Measurements from ENCODE around the gene RDH14. TPM values are rescaled to one million over a fixed set of nuclear protein-coding genes. Genes with fewer than 3 reads are reported as not detected.
A peak's percentile ranks its signal among the peaks of the same experiment; 100 is the strongest.

The RDH14 gene
- 10 to 100 TPM; 32.9 to 46.7 TPM for total RNA-seq
- polyA plus RNA-seq (ENCODE audit: insufficient read length in 2 of 2), result 10 to 100 TPM; 30.8 to 31.8 TPM
- long read RNA-seq, donor 1, transcript RDH14-201 (2 exons, 1,587 nt), result major isoform, 13 of 26 reads
- long read RNA-seq, donor 1, partial matches to known transcripts, result 12 of 26 reads
- long read RNA-seq, donor 1, other reads (novel, unspliced or antisense), result 0 of 26 reads
- long read RNA-seq, donor 2, transcript RDH14-201 (2 exons, 1,587 nt), result major isoform, 12 of 12 reads
- long read RNA-seq, donor 2, partial matches to known transcripts, result 0 of 12 reads
- long read RNA-seq, donor 2, other reads (novel, unspliced or antisense), result 0 of 12 reads
- long read RNA-seq, donor 3, transcript RDH14-201 (2 exons, 1,587 nt), result major isoform, 14 of 14 reads
- long read RNA-seq, donor 3, partial matches to known transcripts, result 0 of 14 reads
- long read RNA-seq, donor 3, other reads (novel, unspliced or antisense), result 0 of 14 reads
- long read RNA-seq, donor 4, transcript RDH14-201 (2 exons, 1,587 nt), result major isoform, 32 of 37 reads
- long read RNA-seq, donor 4, transcript RDH14-202 (2 exons, 737 nt), result minor isoform, 5 of 37 reads
- long read RNA-seq, donor 4, partial matches to known transcripts, result 0 of 37 reads
- long read RNA-seq, donor 4, other reads (novel, unspliced or antisense), result 0 of 37 reads

- under 1% methylated on average over 80 of the region's 81 CpGs for WGBS (ENCODE audit: insufficient coverage)
- H3K36me3 ChIP-seq (ENCODE audit: control insufficient read depth, insufficient read depth, low read length), result no peaks in the 10 kb centered on the region
- peak within 1 kb of the TSS; percentile 83 for H3K27ac ChIP-seq (ENCODE audit: low read depth, low read length)
- peak within 1 kb of the TSS; percentile 68 for H3K4me3 ChIP-seq (ENCODE audit: low read depth, low read length)
- H3K9me3 ChIP-seq (ENCODE audit: control insufficient read depth, insufficient read depth, low read length), result no peaks in the 10 kb centered on the region
- no peaks in the 10 kb centered on the region for H3K27me3 ChIP-seq (ENCODE audit: control insufficient read depth, insufficient read depth, low read length)
- peak; percentile 89 to 99 (median 94) for DNase-seq (ENCODE audit: low read depth in 4 of 6, low spot score in 6 of 6)
- peaks cover 3% of the 10 kb centered on the region for H3K4me1 ChIP-seq (ENCODE audit: control insufficient read depth, insufficient read depth, low read length)
These were observed at the start of gene RDH14 for GRCh38 chr2:18560031-18560796. Gene RDH14, minus strand, starts transcription at chr2:18560653. Its CDS starts 81 bp downstream, at chr2:18560572.

GRCh38 chr2:18610090-18610489 lies 49.6 kb upstream of the RDH14 start:
- H3K9me3 ChIP-seq (ENCODE audit: control insufficient read depth, insufficient read depth, low read length), result no peaks in the 10 kb centered on the region
- no peaks in the 10 kb centered on the region for H3K4me1 ChIP-seq (ENCODE audit: control insufficient read depth, insufficient read depth, low read length)
- no peak overlapping the region for H3K4me3 ChIP-seq (ENCODE audit: low read depth, low read length)
- H3K36me3 ChIP-seq (ENCODE audit: control insufficient read depth, insufficient read depth, low read length), result no peaks in the 10 kb centered on the region
- no peaks in the 10 kb centered on the region for H3K27me3 ChIP-seq (ENCODE audit: control insufficient read depth, insufficient read depth, low read length)
- no peak for DNase-seq (ENCODE audit: low read depth in 4 of 6, low spot score in 6 of 6)
- WGBS (ENCODE audit: insufficient coverage), result 100% methylated on average over 1 of the region's 1 CpG
- H3K27ac ChIP-seq (ENCODE audit: low read depth, low read length), result no peak overlapping the region

GRCh38 chr2:18605115-18605514 lies 44.7 kb upstream of the RDH14 start:
- H3K27me3 ChIP-seq (ENCODE audit: control insufficient read depth, insufficient read depth, low read length), result no peaks in the 10 kb centered on the region
- DNase-seq (ENCODE audit: low read depth in 4 of 6, low spot score in 6 of 6), result no peak
- no peak overlapping the region for H3K4me3 ChIP-seq (ENCODE audit: low read depth, low read length)
- H3K9me3 ChIP-seq (ENCODE audit: control insufficient read depth, insufficient read depth, low read length), result no peaks in the 10 kb centered on the region
- H3K27ac ChIP-seq (ENCODE audit: low read depth, low read length), result no peak overlapping the region
- no peaks in the 10 kb centered on the region for H3K36me3 ChIP-seq (ENCODE audit: control insufficient read depth, insufficient read depth, low read length)
- no peaks in the 10 kb centered on the region for H3K4me1 ChIP-seq (ENCODE audit: control insufficient read depth, insufficient read depth, low read length)

- WGBS (ENCODE audit: insufficient coverage), result no CpG with 5 or more reads among the region's 2 CpGs
- DNase-seq (ENCODE audit: low read depth in 4 of 6, low spot score in 6 of 6), result no peak
- Histone ChIP-seq H3K9me3 (ENCODE audit: control insufficient read depth, insufficient read depth, low read length) (no peaks in the 10 kb centered on the region), H3K27ac (ENCODE audit: low read depth, low read length) (no peak overlapping the region), H3K36me3 (ENCODE audit: control insufficient read depth, insufficient read depth, low read length) (no peaks in the 10 kb centered on the region), H3K4me3 (ENCODE audit: low read depth, low read length) (no peak overlapping the region), H3K27me3 (ENCODE audit: control insufficient read depth, insufficient read depth, low read length) (no peaks in the 10 kb centered on the region), H3K4me1 (ENCODE audit: control insufficient read depth, insufficient read depth, low read length) (no peaks in the 10 kb centered on the region)
These were observed 44.1 kb upstream of the RDH14 start for GRCh38 chr2:18604531-18604885.

GRCh38 chr2:18603854-18604530 lies 43.5 kb upstream of the RDH14 start:
- DNase-seq (ENCODE audit: low read depth in 4 of 6, low spot score in 6 of 6), result no peak
- Histone ChIP-seq H3K4me1 (ENCODE audit: control insufficient read depth, insufficient read depth, low read length) (no peaks in the 10 kb centered on the region), H3K36me3 (ENCODE audit: control insufficient read depth, insufficient read depth, low read length) (no peaks in the 10 kb centered on the region), H3K27ac (ENCODE audit: low read depth, low read length) (no peak overlapping the region), H3K9me3 (ENCODE audit: control insufficient read depth, insufficient read depth, low read length) (no peaks in the 10 kb centered on the region), H3K27me3 (ENCODE audit: control insufficient read depth, insufficient read depth, low read length) (no peaks in the 10 kb centered on the region), H3K4me3 (ENCODE audit: low read depth, low read length) (no peak overlapping the region)
- 33% methylated on average over 1 of the region's 3 CpGs for WGBS (ENCODE audit: insufficient coverage)

GRCh38 chr2:18602298-18602697 lies 41.8 kb upstream of the RDH14 start:
- no peak overlapping the region for H3K27ac ChIP-seq (ENCODE audit: low read depth, low read length)
- H3K9me3 ChIP-seq (ENCODE audit: control insufficient read depth, insufficient read depth, low read length), result no peaks in the 10 kb centered on the region
- 71% methylated on average over 1 of the region's 2 CpGs for WGBS (ENCODE audit: insufficient coverage)
- H3K27me3 ChIP-seq (ENCODE audit: control insufficient read depth, insufficient read depth, low read length), result no peaks in the 10 kb centered on the region
- no peaks in the 10 kb centered on the region for H3K4me1 ChIP-seq (ENCODE audit: control insufficient read depth, insufficient read depth, low read length)
- DNase-seq (ENCODE audit: low read depth in 4 of 6, low spot score in 6 of 6), result no peak
- no peaks in the 10 kb centered on the region for H3K36me3 ChIP-seq (ENCODE audit: control insufficient read depth, insufficient read depth, low read length)
- no peak overlapping the region for H3K4me3 ChIP-seq (ENCODE audit: low read depth, low read length)

GRCh38 chr2:18600255-18600613 lies 39.8 kb upstream of the RDH14 start:
- no peaks in the 10 kb centered on the region for H3K9me3 ChIP-seq (ENCODE audit: control insufficient read depth, insufficient read depth, low read length)
- H3K27ac ChIP-seq (ENCODE audit: low read depth, low read length), result no peak overlapping the region
- DNase-seq (ENCODE audit: low read depth in 4 of 6, low spot score in 6 of 6), result no peak
- no peak overlapping the region for H3K4me3 ChIP-seq (ENCODE audit: low read depth, low read length)
- no peaks in the 10 kb centered on the region for H3K4me1 ChIP-seq (ENCODE audit: control insufficient read depth, insufficient read depth, low read length)
- no peaks in the 10 kb centered on the region for H3K27me3 ChIP-seq (ENCODE audit: control insufficient read depth, insufficient read depth, low read length)
- no CpG with 5 or more reads among the region's 2 CpGs for WGBS (ENCODE audit: insufficient coverage)
- no peaks in the 10 kb centered on the region for H3K36me3 ChIP-seq (ENCODE audit: control insufficient read depth, insufficient read depth, low read length)

- no peaks in the 10 kb centered on the region for H3K4me1 ChIP-seq (ENCODE audit: control insufficient read depth, insufficient read depth, low read length)
- H3K27me3 ChIP-seq (ENCODE audit: control insufficient read depth, insufficient read depth, low read length), result no peaks in the 10 kb centered on the region
- WGBS (ENCODE audit: insufficient coverage), result 29% methylated on average over 1 of the region's 2 CpGs
- H3K27ac ChIP-seq (ENCODE audit: low read depth, low read length), result no peak overlapping the region
- H3K36me3 ChIP-seq (ENCODE audit: control insufficient read depth, insufficient read depth, low read length), result no peaks in the 10 kb centered on the region
- H3K9me3 ChIP-seq (ENCODE audit: control insufficient read depth, insufficient read depth, low read length), result no peaks in the 10 kb centered on the region
- H3K4me3 ChIP-seq (ENCODE audit: low read depth, low read length), result no peak overlapping the region
- DNase-seq (ENCODE audit: low read depth in 4 of 6, low spot score in 6 of 6), result peak in 1 of 6 donors; percentile 42
These were observed 39.2 kb upstream of the RDH14 start for GRCh38 chr2:18599509-18600254.

All from spinal cord (tissue), 10 donors.